SK-N-SH (cell line): ENCODE data around the gene MVP. TPM values are rescaled to one million over a fixed set of nuclear protein-coding genes. Genes with fewer than 3 reads are reported as not detected.

Experiments
- CTCF ChIA-PET: fragments of 300-600, 350-600 bp; formaldehyde crosslinking; extraction: SDS; loops from one replicate; lab custom pipeline; 2021; lab: Yijun Ruan, JAX
- POLR2A ChIA-PET: fragments of 350-600 bp; sonication (Branson Sonifier 250); formaldehyde crosslinking; extraction: SDS; loops from one replicate; lab custom pipeline; 2020; ENCODE audit warnings: antibody characterized with exemption, inconsistent platforms; lab: Yijun Ruan, JAX
- DNase-seq: peaks from one replicate; pipeline ENCODE4 v3.0.0; 2012
- H2AFZ ChIP-seq: fragments of 200-600 bp; sonication (generic); 2 replicates; pipeline ENCODE4 v1.8.1; 2016; ENCODE audit warnings: antibody characterized with exemption, mild to moderate bottlenecking, low read depth
- H3F3A ChIP-seq: fragments of 200-600 bp; sonication (generic); replicated peaks from 2 replicates; pipeline ENCODE3; 2016; ENCODE audit warnings: antibody characterized with exemption, mild to moderate bottlenecking; ENCODE audit not compliant: insufficient read depth
- H3K27ac ChIP-seq, 2 experiments: fragments of 200-500 bp in 1 of 2; fragments of 200-600 bp in 1 of 2; sonication (Bioruptor generic) in 1 of 2; sonication (generic), shearing (Covaris generic) in 1 of 2; 2 replicates each; pipeline versions ENCODE4 v1.5.1 to v1.6.1; 2014 to 2016; ENCODE audit warnings: low read depth in 2 of 2, inconsistent platforms in 1 of 2, low read length in 1 of 2, mild to moderate bottlenecking in 1 of 2, mixed read lengths in 1 of 2
- H3K27me3 ChIP-seq: fragments of 200-600 bp; sonication (generic), shearing (Covaris generic); 2 replicates; pipeline ENCODE4 v1.6.1; 2016; ENCODE audit warnings: mixed run types; ENCODE audit not compliant: insufficient read depth
- H3K36me3 ChIP-seq, 2 experiments: fragments of 200-500 bp in 1 of 2; fragments of 200-600 bp in 1 of 2; sonication (Bioruptor generic) in 1 of 2; sonication (generic) in 1 of 2; replicated peaks in 1 of 2; 2 replicates each; pipeline versions ENCODE3 to v1.5.1; 2014 to 2016; ENCODE audit warnings: low read length in 1 of 2, mild to moderate bottlenecking in 1 of 2; ENCODE audit not compliant: insufficient read depth in 2 of 2, control insufficient read depth in 1 of 2
- H3K4me1 ChIP-seq, 2 experiments: fragments of 200-500 bp in 1 of 2; fragments of 200-600 bp in 1 of 2; sonication (Bioruptor generic) in 1 of 2; sonication (generic), shearing (Covaris generic) in 1 of 2; 2 replicates each; pipeline versions ENCODE4 v1.5.1 to v1.6.1; 2014 to 2016; ENCODE audit warnings: low read depth in 1 of 2, low read length in 1 of 2, mixed run types in 1 of 2; ENCODE audit not compliant: insufficient read depth in 2 of 2, control insufficient read depth in 1 of 2
- H3K4me2 ChIP-seq: fragments of 200-600 bp; sonication (generic), shearing (Covaris generic); 2 replicates; pipeline ENCODE4 v1.6.1; 2017; ENCODE audit warnings: mixed run types
- H3K4me3 ChIP-seq, 2 experiments: fragments of 200-500 bp in 1 of 2; fragments of 200-600 bp in 1 of 2; sonication (Bioruptor generic) in 1 of 2; sonication (generic), shearing (Covaris generic) in 1 of 2; 2 replicates each; pipeline versions ENCODE4 v1.5.1 to v1.8.1; 2014 to 2016; ENCODE audit warnings: low read depth in 2 of 2, inconsistent platforms in 1 of 2, low read length in 1 of 2, mild to moderate bottlenecking in 1 of 2, mixed read lengths in 1 of 2, moderate library complexity in 1 of 2
- H3K79me2 ChIP-seq: fragments of 200-600 bp; sonication (generic); 2 replicates; pipeline ENCODE4 v1.8.1; 2017; ENCODE audit warnings: mild to moderate bottlenecking; ENCODE audit not compliant: insufficient read depth
- H3K9ac ChIP-seq: fragments of 200-600 bp; sonication (generic); 2 replicates; pipeline ENCODE4 v1.6.1; 2017; ENCODE audit warnings: mixed run types
- H3K9me2 ChIP-seq: fragments of 200-600 bp; sonication (generic); 2 replicates; pipeline ENCODE4 v1.6.1; 2017; ENCODE audit warnings: mixed run types
- H3K9me3 ChIP-seq: fragments of 200-600 bp; sonication (generic); 2 replicates; pipeline ENCODE4 v1.6.1; 2017; ENCODE audit warnings: mixed run types, mild to moderate bottlenecking, moderate library complexity
- H4K20me1 ChIP-seq: fragments of 200-600 bp; sonication (generic); 2 replicates; pipeline ENCODE4 v1.6.1; 2017; ENCODE audit warnings: mild to moderate bottlenecking, mixed run types; ENCODE audit not compliant: insufficient read depth
- CHD2 ChIP-seq: fragments of 150-350 bp; IDR thresholded peaks from 2 replicates; pipeline ENCODE4 v1.6.1; 2018; ENCODE audit warnings: low read length; ENCODE audit not compliant: partially characterized antibody
- FOXJ3 ChIP-seq: sonication (generic); formaldehyde crosslinking; IDR thresholded peaks from 2 replicates; pipeline ENCODE4 v1.5.1; 2020; ENCODE audit warnings: mild to moderate bottlenecking, missing genetic modification reagents
- JUND ChIP-seq: IDR thresholded peaks from 2 replicates; pipeline ENCODE4 v1.4.0; 2012
- MAX ChIP-seq: IDR thresholded peaks from 2 replicates; pipeline ENCODE4 v1.4.0; 2012; ENCODE audit warnings: low read depth
- MXI1 ChIP-seq: IDR thresholded peaks from 2 replicates; pipeline ENCODE4 v1.6.1; 2012; ENCODE audit warnings: mild to moderate bottlenecking, low read depth, low read length, improper control_type of control experiment
- NFIC ChIP-seq: IDR thresholded peaks from 2 replicates; pipeline ENCODE4 v1.4.0; 2012; ENCODE audit warnings: borderline replicate concordance
- RAD21 ChIP-seq: IDR thresholded peaks from 2 replicates; pipeline ENCODE4 v1.6.1; 2012; ENCODE audit warnings: mild to moderate bottlenecking, low read length
- RCOR1 ChIP-seq: fragments of 150-350 bp; IDR thresholded peaks from 2 replicates; pipeline ENCODE4 v1.6.1; 2017; ENCODE audit warnings: antibody characterized with exemption, low read length
- SIN3A ChIP-seq: IDR thresholded peaks from 2 replicates; pipeline ENCODE4 v1.6.1; 2012; ENCODE audit warnings: low read depth, mild to moderate bottlenecking, low read length, moderate library complexity, borderline replicate concordance
- SMC3 ChIP-seq: IDR thresholded peaks from 2 replicates; pipeline ENCODE4 v1.6.1; 2012; ENCODE audit warnings: low read depth, low read length, improper control_type of control experiment
- WGBS: methylation state at CpG from one replicate; pipeline ENCODE4 v1.1.6; 2017; ENCODE audit warnings: low lambda C conversion rate; 5-methylcytosine and 5-hydroxymethylcytosine counted together
- polyA plus RNA-seq, 3 experiments: library from polyadenylated mRNA; depleted of rRNA; stranded (reverse); fragments of >200 nt; gene quantifications; 2 replicates each; pipeline ENCODE4 v1.2.3, GENCODE V29; 2012

Gene MVP
- polyA plus RNA-seq, 1 of the 3 experiments (the other 2 are of a cell fraction): 222 TPM

- Histone ChIP-seq H3K4me3 (no peak overlapping the region), H4K20me1 (no peaks in the 10 kb centered on the region), H3K36me3 (peaks cover 5 to 14% of the 10 kb centered on the region in 2 experiments), H3K4me2 (no peak overlapping the region), H3K9me2 (no peaks in the 10 kb centered on the region), H3K27me3 (no peaks in the 10 kb centered on the region), H3K4me1 (peaks cover 0 to 30% of the 10 kb centered on the region in 2 experiments; a peak in 1 of 4 replicates), H3K27ac (no peak overlapping the region), H3K9ac (no peak overlapping the region), H3K79me2 (peaks cover 18% of the 10 kb centered on the region), H3F3A (peaks cover 11% of the 10 kb centered on the region), H3K9me3 (no peaks in the 10 kb centered on the region), H2AFZ (no peak overlapping the region)
- WGBS: 91% methylated on average over 8 of the region's 9 CpGs
- TF ChIP-seq MXI1 (no peak), FOXJ3 (CRISPR knock-in tag) (no peak), JUND (no peak), SIN3A (no peak), SMC3 (no peak), CHD2 (no peak), NFIC (no peak), MAX (no peak), RCOR1 (no peak)
- POLR2A ChIA-PET: no interaction called here
- DNase-seq: no peak
- CTCF ChIA-PET: interaction anchor here (1.0 to 3.2 kb wide), 3 partner anchors 12 to 145 kb away, joined by 3 to 13 read pairs (median 4); partner anchors contain the start of gene MVP
These were observed 40.0 kb downstream of the MVP start for GRCh38 chr16:29860218-29860617.

- ChIA-PET POLR2A (interaction anchor here (1.0 to 1.1 kb wide), 2 partner anchors 16 to 54 kb away, joined by 3 to 4 read pairs; no protein-coding TSS in a partner anchor), CTCF (interaction anchor here (0.7 to 3.2 kb wide), 11 partner anchors 12 to 170 kb away, joined by 3 to 13 read pairs (median 5); partner anchors contain the start of genes KIF22, SEZ6L2 and TLCD3B)
- Histone ChIP-seq H2AFZ (peak overlapping the region; percentile 77), H3K27ac (peak overlapping the region; percentile 88 to 95; a peak in 3 of 4 replicates), H3K4me1 (peaks cover 0 to 17% of the 10 kb centered on the region in 2 experiments; a peak in 1 of 4 replicates), H3K9me2 (no peaks in the 10 kb centered on the region), H3K27me3 (no peaks in the 10 kb centered on the region), H3K4me2 (peak overlapping the region; percentile 98), H3K36me3 (peaks cover 5 to 14% of the 10 kb centered on the region in 2 experiments), H3K9ac (peak overlapping the region; percentile 79), H3F3A (peaks cover 4% of the 10 kb centered on the region), H3K4me3 (peak overlapping the region; percentile 81 to 90), H3K9me3 (no peaks in the 10 kb centered on the region), H3K79me2 (peaks cover 18% of the 10 kb centered on the region), H4K20me1 (no peaks in the 10 kb centered on the region)
- peak; percentile 26; the same call in 1 of the 2 replicates for TF ChIP-seq SMC3
- TF ChIP-seq MXI1: no peak
- TF ChIP-seq RAD21: peak; percentile 34
- TF ChIP-seq MAX: peak; percentile 34; the same call in 1 of the 2 replicates
- TF ChIP-seq SIN3A: 0 out of 2 replicates have a peak, but pooled peaks have one; percentile 8
- DNase-seq: peak; percentile 63
- WGBS: 7% methylated on average over 9 of the region's 27 CpGs
These were observed 42.2 kb downstream of the MVP start for GRCh38 chr16:29862383-29862883.
